GM12878 (cell line): ENCODE results near the gene CA14. TPM values are rescaled to one million over a fixed set of nuclear protein-coding genes. Genes with fewer than 3 reads are reported as not detected.
"Not testable (repeated sequence)": the region's sequence is repeated elsewhere in the genome, so short reads cannot be mapped to it uniquely, and the experiment has no call there.

Experiments
- ATAC-seq: fragments of 200-7000 bp; cut with Tn5 transposase; 3 replicates; pipeline ENCODE4 v1.9.1; 2020; ENCODE audit warnings: mild to moderate bottlenecking, moderate library complexity
- BruUV-seq: library from RNA; stranded (reverse); fragments of 400-500 nt; replicated peaks from 2 replicates; lab custom pipeline; 2021; lab: Mats Ljungman, UMichigan
- CTCF ChIA-PET: fragments of 300-600 bp; sonication (Branson Sonifier 250); formaldehyde crosslinking; extraction: SDS; loops from one replicate; lab custom pipeline; 2021; ENCODE audit warnings: inconsistent platforms; lab: Yijun Ruan, JAX
- POLR2A ChIA-PET: fragments of 350-600 bp; formaldehyde crosslinking; extraction: SDS; loops from one replicate; lab custom pipeline; 2021; ENCODE audit warnings: inconsistent platforms; lab: Charles Lee
- RAD21 ChIA-PET: fragments of 300-600 bp; sonication (Branson Sonifier 250); formaldehyde crosslinking; loops from one replicate; lab custom pipeline; 2023; ENCODE audit warnings: antibody characterized with exemption; ENCODE audit not compliant: unreplicated experiment; lab: Charles Lee
- SMC1A ChIA-PET: fragments of 300-600 bp; sonication (Branson Sonifier 250); formaldehyde crosslinking; loops from one replicate; lab custom pipeline; 2023; ENCODE audit not compliant: unreplicated experiment, uncharacterized antibody; lab: Charles Lee
- DNase-seq: peaks from one replicate; pipeline ENCODE4 v3.0.0-alpha.2; 2011; ENCODE audit warnings: low read depth, low spot score
- FAIRE-seq: peaks from 3 replicates; lab custom pipeline; 2011; peaks lifted over from hg19 to GRCh38; lab: Jason Lieb, UNC
- H2AFZ ChIP-seq: 2 replicates; pipeline ENCODE4 v1.6.0; 2011; ENCODE audit warnings: low read depth, low read length, control low read depth; ENCODE audit not compliant: control insufficient read depth
- H3K27ac ChIP-seq: 2 replicates; pipeline ENCODE4 v1.5.1; 2011; ENCODE audit warnings: control low read depth; ENCODE audit not compliant: control insufficient read depth, insufficient read depth
- H3K27me3 ChIP-seq, 2 experiments: replicated peaks in 1 of 2; 2 replicates each; pipeline versions ENCODE4 v1.6.0 to v1.6.1; 2011; ENCODE audit warnings: low read length in 1 of 2; ENCODE audit not compliant: control insufficient read depth in 2 of 2, insufficient read depth in 2 of 2
- H3K36me3 ChIP-seq, 2 experiments: 2 replicates each; pipeline ENCODE4 v1.5.1; 2011; ENCODE audit warnings: low read length in 1 of 2; ENCODE audit not compliant: control insufficient read depth in 2 of 2, insufficient read depth in 2 of 2
- H3K4me1 ChIP-seq: 2 replicates; pipeline ENCODE4 v1.6.1; 2011; ENCODE audit warnings: mild to moderate bottlenecking, low read length, moderate library complexity, mixed read lengths; ENCODE audit not compliant: control insufficient read depth, insufficient read depth
- H3K4me2 ChIP-seq: 2 replicates; pipeline ENCODE4 v1.6.0; 2011; ENCODE audit warnings: control low read depth; ENCODE audit not compliant: control insufficient read depth, insufficient read depth
- H3K4me3 ChIP-seq: fragments of 200-600 bp; sonication (generic); 2 replicates; pipeline ENCODE4 v1.5.1; 2016
- H3K79me2 ChIP-seq: 2 replicates; pipeline ENCODE4 v1.6.0; 2011; ENCODE audit warnings: low read length; ENCODE audit not compliant: control insufficient read depth, insufficient read depth
- H3K9ac ChIP-seq: 2 replicates; pipeline ENCODE4 v1.8.0; 2011; ENCODE audit warnings: low read length, control low read depth, mixed read lengths; ENCODE audit not compliant: control insufficient read depth, insufficient read depth
- H3K9me3 ChIP-seq: replicated peaks from 3 replicates; pipeline ENCODE4 v1.5.1; 2011; ENCODE audit warnings: mild to moderate bottlenecking, low read length; ENCODE audit not compliant: control insufficient read depth, insufficient read depth
- H4K20me1 ChIP-seq: 2 replicates; pipeline ENCODE4 v1.6.0; 2011; ENCODE audit not compliant: control insufficient read depth, insufficient read depth
- ATF7 ChIP-seq: fragments of 450-650 bp; IDR thresholded peaks from 2 replicates; pipeline ENCODE4 v1.6.1; 2016; ENCODE audit warnings: low read depth, mild to moderate bottlenecking
- EGR1 ChIP-seq, 2 experiments: IDR thresholded peaks; 1 replicate in 1 of 2; 2 replicates in 1 of 2; pipeline ENCODE4 v1.6.1; 2011 to 2012; ENCODE audit warnings: low read depth in 2 of 2, low read length in 2 of 2, borderline replicate concordance in 1 of 2, mild to moderate bottlenecking in 1 of 2, moderate library complexity in 1 of 2
- FOXK2 ChIP-seq: fragments of 450-650 bp; IDR thresholded peaks from 2 replicates; pipeline ENCODE4 v1.6.1; 2017; ENCODE audit warnings: mild to moderate bottlenecking, moderate library complexity
- HSF1 ChIP-seq: fragments of 150-350 bp; IDR thresholded peaks from 2 replicates; pipeline ENCODE4 v1.6.1; 2014; ENCODE audit warnings: mild to moderate bottlenecking, low read depth, low read length
- IRF5 ChIP-seq: fragments of 450-650 bp; IDR thresholded peaks from 2 replicates; pipeline ENCODE4 v1.6.1; 2017; ENCODE audit warnings: borderline replicate concordance
- NR2F1 ChIP-seq: fragments of 450-650 bp; conservative IDR thresholded peaks from 2 replicates; pipeline ENCODE4 v1.6.1; 2017; ENCODE audit warnings: mild to moderate bottlenecking
- PAX5 ChIP-seq: IDR thresholded peaks from 2 replicates; pipeline ENCODE4 v1.6.1; 2011; ENCODE audit warnings: low read depth, low read length, borderline replicate concordance
- POLR2AphosphoS2 ChIP-seq: IDR thresholded peaks from 2 replicates; pipeline ENCODE4 v1.6.1; 2011; ENCODE audit warnings: low read depth, mild to moderate bottlenecking, low read length, improper control_type of control experiment, moderate library complexity
- POLR2AphosphoS5 ChIP-seq: IDR thresholded peaks from 2 replicates; pipeline ENCODE4 v1.6.1; 2011; ENCODE audit warnings: mild to moderate bottlenecking, low read length, inconsistent platforms
- RAD51 ChIP-seq: fragments of 450-650 bp; IDR thresholded peaks from 2 replicates; pipeline ENCODE4 v1.6.1; 2016; ENCODE audit warnings: moderate library complexity, mild to moderate bottlenecking, inconsistent platforms
- SMARCA5 ChIP-seq: fragments of 450-650 bp; IDR thresholded peaks from 2 replicates; pipeline ENCODE4 v1.6.1; 2017; ENCODE audit warnings: mild to moderate bottlenecking
- SRF ChIP-seq, 2 experiments: IDR thresholded peaks; 2 replicates each; pipeline ENCODE4 v1.6.1; 2011; ENCODE audit warnings: low read depth in 2 of 2, low read length in 2 of 2, mild to moderate bottlenecking in 1 of 2, moderate library complexity in 1 of 2
- STAT3 ChIP-seq: IDR thresholded peaks from 2 replicates; pipeline ENCODE4 v1.6.1; 2011; ENCODE audit warnings: low read depth, low read length, improper control_type of control experiment
- WGBS: methylation state at CpG from one replicate; pipeline ENCODE4 v1.1.6; 2016; ENCODE audit warnings: low lambda C conversion rate; ENCODE audit not compliant: insufficient replicate concordance, insufficient coverage; ENCODE audit errors: missing lambda C conversion rate; 5-methylcytosine and 5-hydroxymethylcytosine counted together
- in situ Hi-C: fragments of 300-500 bp; cut with MboI; formaldehyde crosslinking; loops from 9 replicates; pipeline ENCODE4 v1.14.3; 2018; ENCODE audit warnings: mixed read lengths
- intact Hi-C: fragments of 100-400 bp; cut with micrococcal nuclease; formaldehyde crosslinking; loops from one replicate; pipeline ENCODE4 v1.14.2; 2022; ENCODE audit not compliant: unreplicated experiment
- polyA plus RNA-seq, 11 experiments: library from polyadenylated mRNA; depleted of rRNA in 4 of 11; unstranded in 6 of 11; stranded (reverse) in 5 of 11; fragments of >200 nt; fragmentation: Nextera tagmentation in 4 of 11; fragmentation: Illumina TruSeq in 1 of 11; extraction: Ambion mirVana in 4 of 11; extraction: Trizol in 1 of 11; gene quantifications; 1 replicate in 1 of 11; 2 replicates in 10 of 11; pipeline versions ENCODE4 v1.2.1 to v1.2.3, GENCODE V29; 2011 to 2016; ENCODE audit warnings: inconsistent platforms in 2 of 11, missing spikeins in 2 of 11, low read depth in 1 of 11
- total RNA-seq, 4 experiments: library from RNA; depleted of rRNA in 3 of 4; stranded (reverse); fragments of >200 nt in 3 of 4; fragmentation: Illumina TruSeq in 1 of 4; extraction: Trizol in 1 of 4; gene quantifications; 2 replicates each; pipeline versions ENCODE4 v1.2.1 to v1.2.3, GENCODE V29; 2013 to 2021

The CA14 gene
- total and polyA plus RNA-seq, 10 of the 15 experiments (the other 5 are each of a cell fraction or from before 2014, with no cell fraction given) = 0.11 to 0.35 (median 0.29) TPM; not detected in 6

GRCh38 chr1:150227228-150227627 is 30.3 kb upstream of the CA14 start:
- Histone ChIP-seq H3K27ac (no peak overlapping the region), H2AFZ (no peak overlapping the region), H3K27me3 (no peaks in the 10 kb centered on the region), H3K4me3 (no peak overlapping the region), H3K9ac (no peak overlapping the region), H4K20me1 (no peaks in the 10 kb centered on the region), H3K9me3 (no peaks in the 10 kb centered on the region), H3K4me1 (no peaks in the 10 kb centered on the region; the same call in 1 of the 2 replicates), H3K79me2 (peaks cover 18% of the 10 kb centered on the region), H3K36me3 (peaks cover 6 to 39% of the 10 kb centered on the region in 2 experiments), H3K4me2 (no peak overlapping the region)
- ChIA-PET SMC1A (interaction anchor here (0.6 kb wide), 1 partner anchor 293 kb away, joined by 4 read pairs; no protein-coding TSS in a partner anchor), RAD21 (no interaction called here), CTCF (interaction anchor here (0.9 to 1.0 kb wide), 2 partner anchors 154 to 155 kb away, joined by 3 read pairs; no protein-coding TSS in a partner anchor), POLR2A (no interaction called here)
- intact Hi-C loops (no loop called here), in situ Hi-C loops (no loop called here)
- BruUV-seq = no TSS peak
- TF ChIP-seq IRF5 = no peak
- TF ChIP-seq SRF (IDR thresholded peaks at IDR 0.05; ENCODE audit: low read depth in 2 of 2, low read length in 2 of 2) = no peak
- no peak for TF ChIP-seq SMARCA5
- TF ChIP-seq PAX5 = no peak
- no peak for TF ChIP-seq EGR1 (IDR thresholded peaks at IDR 0.05; ENCODE audit: borderline replicate concordance in 1 of 2, low read depth in 2 of 2, low read length in 2 of 2)
- TF ChIP-seq HSF1 = no peak
- no peak for TF ChIP-seq ATF7
- TF ChIP-seq FOXK2 = no peak
- no peak for TF ChIP-seq STAT3
- TF ChIP-seq POLR2AphosphoS5 = no peak
- TF ChIP-seq RAD51 = no peak
- no peak for TF ChIP-seq POLR2AphosphoS2
- TF ChIP-seq NR2F1 = no peak
- DNase-seq (no peak), FAIRE-seq (no peak), ATAC-seq (no peak)

- peaks cover 26% of the 10 kb centered on the region for H3K79me2 ChIP-seq
Measured at GRCh38 chr1:150228246-150228645, 29.3 kb upstream of the CA14 start.

More at GRCh38 chr1:150228246-150228645, 29.3 kb upstream of the CA14 start:
- FAIRE-seq, DNase-seq, H3K27me3 ChIP-seq, H3K27ac ChIP-seq, H3K9me3 ChIP-seq, H3K4me3 ChIP-seq, H2AFZ ChIP-seq, H4K20me1 ChIP-seq, BruUV-seq, H3K9ac ChIP-seq, ATAC-seq, RAD21 ChIA-PET, H3K4me1 ChIP-seq, H3K4me2 ChIP-seq, in situ Hi-C loops, intact Hi-C loops: not testable (repeated sequence)
- ChIA-PET POLR2A (interaction anchor here (0.6 kb wide), 1 partner anchor 166 kb away, joined by 6 read pairs; no protein-coding TSS in a partner anchor), SMC1A (interaction anchor here (0.6 kb wide), 1 partner anchor 166 kb away, joined by 3 read pairs; no protein-coding TSS in a partner anchor), CTCF (interaction anchor here (1.6 kb wide), 1 partner anchor 13 kb away, joined by 3 read pairs; no protein-coding TSS in a partner anchor)
- peaks cover 6 to 39% of the 10 kb centered on the region in 2 experiments for H3K36me3 ChIP-seq
- WGBS = 96% methylated on average over 10 of the region's 10 CpGs
